Stimulated activated CD8-positive, alpha-beta memory T cell treated with anti-CD3 and anti-CD28 coated beads, Interleukin-15, amount 100 ng/mL, for 48 hours (primary cell): ENCODE results near the gene EAF1.
"Not testable (repeated sequence)": the region's sequence is repeated elsewhere in the genome, so short reads cannot be mapped to it uniquely, and the experiment has no call there.

ENCODE experiments used
- DNase-seq, 2 donors: peaks; one replicate each; pipeline ENCODE4 v3.0.0-alpha.2; 2020; ENCODE audit warnings: low read depth in 2 of 2

EAF1 gene

GRCh38 chr3:15427182-15427880 lies at the start of gene EAF1, which contains the start of gene METTL6:
EAF1 (plus strand) TSS chr3:15427598; CDS start chr3:15427780, 182 bp downstream.
METTL6 (minus strand) TSS chr3:15427544; CDS start chr3:15426511, 1,033 bp downstream.
- peak; percentile 79 to 81 for DNase-seq

GRCh38 chr3:15377961-15378791 lies 49.2 kb upstream of the EAF1 start:
- peak; percentile 85 to 89 for DNase-seq

GRCh38 chr3:15380980-15381890 lies 46.2 kb upstream of the EAF1 start:
- DNase-seq: no peak

- no peak for DNase-seq
Observed at GRCh38 chr3:15382405-15382923, 44.9 kb upstream of the EAF1 start.

GRCh38 chr3:15384510-15385237 lies 42.7 kb upstream of the EAF1 start:
- no peak for DNase-seq

- not testable (repeated sequence) for DNase-seq
Observed at GRCh38 chr3:15385238-15385695, 42.1 kb upstream of the EAF1 start.

- DNase-seq: no peak
Observed at GRCh38 chr3:15385901-15386653, 41.3 kb upstream of the EAF1 start.

GRCh38 chr3:15386654-15386955 lies 40.8 kb upstream of the EAF1 start:
- DNase-seq: not testable (repeated sequence)

- no peak for DNase-seq
Observed at GRCh38 chr3:15387171-15387581, 40.2 kb upstream of the EAF1 start.

- no peak for DNase-seq
Observed at GRCh38 chr3:15387735-15388134, 39.7 kb upstream of the EAF1 start.

- not testable (repeated sequence) for DNase-seq
Observed at GRCh38 chr3:15388335-15388734, 39.1 kb upstream of the EAF1 start.

- DNase-seq: no peak
Observed at GRCh38 chr3:15390460-15390859, 36.9 kb upstream of the EAF1 start.

- DNase-seq: no peak
Observed at GRCh38 chr3:15391007-15391406, 36.4 kb upstream of the EAF1 start.

- not testable (repeated sequence) for DNase-seq
Observed at GRCh38 chr3:15393252-15393651, 34.1 kb upstream of the EAF1 start.

- DNase-seq: not testable (repeated sequence)
Observed at GRCh38 chr3:15398731-15399133, 28.7 kb upstream of the EAF1 start.

- no peak for DNase-seq
Observed at GRCh38 chr3:15399970-15400369, 27.4 kb upstream of the EAF1 start.

GRCh38 chr3:15401936-15402335 lies 25.5 kb upstream of the EAF1 start:
- DNase-seq: no peak

- no peak for DNase-seq
Observed at GRCh38 chr3:15403495-15403894, 23.9 kb upstream of the EAF1 start.

- no peak for DNase-seq
Observed at GRCh38 chr3:15403965-15404364, 23.4 kb upstream of the EAF1 start.

- DNase-seq: no peak
Observed at GRCh38 chr3:15404767-15405166, 22.6 kb upstream of the EAF1 start.
